Upper lobe of right lung (tissue), 1 donor: Measurements from ENCODE around the gene LGALSL. TPM values are rescaled to one million over a fixed set of nuclear protein-coding genes. Genes with fewer than 3 reads are reported as not detected.

ENCODE experiments used
- ATAC-seq: fragments of 200-7000 bp; cut with Tn5 transposase; one replicate; pipeline ENCODE4 v1.9.1; 2020; ENCODE audit warnings: mild to moderate bottlenecking, moderate library complexity
- DNase-seq: peaks from one replicate; pipeline ENCODE4 v3.0.0-alpha.2; 2020
- H3K27ac ChIP-seq: fragments of 200-600 bp; one replicate; pipeline ENCODE4 v1.8.0; 2022
- H3K27me3 ChIP-seq: fragments of 200-600 bp; one replicate; pipeline ENCODE4 v1.8.0; 2022; ENCODE audit warnings: mild to moderate bottlenecking
- H3K36me3 ChIP-seq: fragments of 200-600 bp; one replicate; pipeline ENCODE4 v1.8.0; 2022
- H3K4me1 ChIP-seq: fragments of 200-600 bp; one replicate; pipeline ENCODE4 v1.8.0; 2022
- H3K4me3 ChIP-seq: fragments of 200-600 bp; one replicate; pipeline ENCODE4 v1.8.0; 2022; ENCODE audit warnings: mild to moderate bottlenecking
- H3K9me3 ChIP-seq: fragments of 200-600 bp; one replicate; pipeline ENCODE4 v1.8.0; 2022
- CTCF ChIP-seq: fragments of 200-600 bp; IDR thresholded peaks from one replicate; pipeline ENCODE4 v1.8.0; 2022; ENCODE audit warnings: antibody characterized with exemption
- intact Hi-C: fragments of 100-400 bp; cut with DNase I; formaldehyde crosslinking; loops from one replicate; pipeline ENCODE4 v1.11.0; 2022
- total RNA-seq: library from RNA; stranded (reverse); fragmentation: NEBNext Ultra II Directional; extraction: Animal tissue kit (Norgen Biotek cat#: 25700); gene quantifications from one replicate; pipeline ENCODE4 v1.2.1, GENCODE V29; 2021
- donor health status: DM: no; HTN: yes; CAD: no; lungs with severe emphysema.

Gene LGALSL
- total RNA-seq, 1 donor from 2014 or later: 43.2 TPM

GRCh38 chr2:64420677-64421076 lies 33.3 kb upstream of the LGALSL start:
- no peaks in the 10 kb centered on the region for H3K36me3 ChIP-seq
- H3K4me1 ChIP-seq: no peaks in the 10 kb centered on the region
- TF ChIP-seq CTCF: no peak
- H3K27ac ChIP-seq: no peak overlapping the region
- intact Hi-C loops: no loop called here
- no peak overlapping the region for H3K4me3 ChIP-seq
- ATAC-seq (no peak), DNase-seq (no peak)
- no peaks in the 10 kb centered on the region for H3K9me3 ChIP-seq
- H3K27me3 ChIP-seq: no peaks in the 10 kb centered on the region

GRCh38 chr2:64421201-64421600 lies 32.8 kb upstream of the LGALSL start:
- H3K27me3 ChIP-seq: no peaks in the 10 kb centered on the region
- DNase-seq (no peak), ATAC-seq (no peak)
- H3K27ac ChIP-seq: no peak overlapping the region
- H3K4me3 ChIP-seq: no peak overlapping the region
- intact Hi-C loops: no loop called here
- no peak for TF ChIP-seq CTCF
- no peaks in the 10 kb centered on the region for H3K9me3 ChIP-seq
- H3K4me1 ChIP-seq: no peaks in the 10 kb centered on the region
- no peaks in the 10 kb centered on the region for H3K36me3 ChIP-seq

- H3K4me3 ChIP-seq: no peak overlapping the region
- H3K9me3 ChIP-seq: no peaks in the 10 kb centered on the region
- no peak overlapping the region for H3K27ac ChIP-seq
- H3K27me3 ChIP-seq: no peaks in the 10 kb centered on the region
- intact Hi-C loops: no loop called here
- TF ChIP-seq CTCF: no peak
- ATAC-seq: no peak
- no peak for DNase-seq
- H3K36me3 ChIP-seq: no peaks in the 10 kb centered on the region
- H3K4me1 ChIP-seq: no peaks in the 10 kb centered on the region
Measured at GRCh38 chr2:64422466-64422865, 31.5 kb upstream of the LGALSL start.

- Histone ChIP-seq H3K4me3 (no peak overlapping the region), H3K36me3 (no peaks in the 10 kb centered on the region), H3K27ac (no peak overlapping the region), H3K27me3 (no peaks in the 10 kb centered on the region), H3K9me3 (no peaks in the 10 kb centered on the region), H3K4me1 (no peaks in the 10 kb centered on the region)
- ATAC-seq: no peak
- intact Hi-C loops: no loop called here
- no peak for DNase-seq
- no peak for TF ChIP-seq CTCF
Measured at GRCh38 chr2:64423303-64423702, 30.7 kb upstream of the LGALSL start.

GRCh38 chr2:64424416-64424987 lies 29.5 kb upstream of the LGALSL start:
- intact Hi-C loops: no loop called here
- TF ChIP-seq CTCF: no peak
- no peak for ATAC-seq

More at GRCh38 chr2:64424416-64424987, 29.5 kb upstream of the LGALSL start:
- Histone ChIP-seq H3K27me3 (no peaks in the 10 kb centered on the region), H3K27ac (no peak overlapping the region), H3K4me1 (no peaks in the 10 kb centered on the region), H3K9me3 (no peaks in the 10 kb centered on the region), H3K4me3 (no peak overlapping the region), H3K36me3 (no peaks in the 10 kb centered on the region)
- no peak for DNase-seq
